GM12801 (cell line): ENCODE data around the gene TNK2.

Experiments
- CTCF ChIP-seq: IDR thresholded peaks from one replicate; pipeline ENCODE4 v1.5.1; 2011; ENCODE audit warnings: control low read depth; ENCODE audit not compliant: insufficient read length; ENCODE audit errors: extremely low read depth

The TNK2 gene

DNA sequence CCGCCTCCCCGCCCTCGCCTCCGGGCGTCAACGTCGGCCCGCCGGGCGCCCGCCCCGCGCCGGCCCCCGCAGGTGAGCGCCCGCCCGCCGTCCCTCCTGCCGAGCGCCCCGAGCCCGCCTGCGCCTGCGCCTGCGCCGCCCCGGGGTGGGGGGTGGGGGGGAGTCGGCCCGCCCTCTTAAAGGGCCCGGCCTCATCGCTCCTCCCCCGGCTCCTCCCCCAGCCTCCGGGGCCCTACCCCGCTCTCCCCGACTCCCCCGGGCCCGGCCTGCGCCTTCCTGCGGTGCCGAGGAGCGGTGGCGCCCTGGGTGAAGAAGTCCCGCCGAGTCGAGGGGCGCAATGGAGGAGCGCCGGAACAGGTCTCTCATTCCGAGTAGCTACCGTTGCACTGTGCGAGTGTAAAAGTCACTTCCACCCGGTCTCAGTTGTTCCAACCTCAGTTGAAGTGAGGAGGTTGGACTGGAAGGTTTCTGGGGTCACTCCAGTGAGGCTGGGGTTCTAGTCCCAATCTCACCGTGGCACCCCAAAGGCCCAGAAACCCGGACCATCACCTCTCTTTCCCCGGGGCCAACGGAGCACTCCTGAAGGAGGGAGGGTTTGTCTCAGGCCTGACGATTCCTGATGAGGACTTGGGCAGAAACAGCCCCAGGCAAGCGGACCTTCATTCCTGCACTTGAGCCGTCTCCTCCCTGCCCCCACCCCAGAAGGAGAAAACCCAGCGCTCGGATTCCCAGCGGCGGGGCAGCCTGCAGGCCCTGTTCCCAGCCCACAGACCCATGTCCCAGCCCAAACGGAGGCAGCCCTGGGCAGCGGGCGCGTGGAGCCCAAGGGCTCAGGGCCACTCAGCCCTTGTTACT, 1.5 kb upstream of the TNK2 start:
- TF ChIP-seq CTCF = no peak

- TF ChIP-seq CTCF = no peak
Observed at GRCh38 chr3:195908694-195909581, 587 bp upstream of the TNK2 start.

DNA sequence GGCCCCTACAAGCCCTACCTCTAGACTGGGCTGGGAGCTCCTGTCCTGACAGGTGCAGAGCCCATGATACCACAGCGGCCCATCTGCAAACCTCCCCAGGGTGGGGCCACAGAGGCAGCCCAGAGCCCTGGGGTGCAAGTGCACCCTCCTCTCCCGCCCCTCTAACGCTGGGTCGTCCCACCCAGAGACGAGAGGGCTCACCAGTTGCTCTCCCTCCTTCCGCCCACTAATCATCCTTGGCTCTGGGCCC, 742 bp downstream of the TNK2 start:
- TF ChIP-seq CTCF = no peak

DNA sequence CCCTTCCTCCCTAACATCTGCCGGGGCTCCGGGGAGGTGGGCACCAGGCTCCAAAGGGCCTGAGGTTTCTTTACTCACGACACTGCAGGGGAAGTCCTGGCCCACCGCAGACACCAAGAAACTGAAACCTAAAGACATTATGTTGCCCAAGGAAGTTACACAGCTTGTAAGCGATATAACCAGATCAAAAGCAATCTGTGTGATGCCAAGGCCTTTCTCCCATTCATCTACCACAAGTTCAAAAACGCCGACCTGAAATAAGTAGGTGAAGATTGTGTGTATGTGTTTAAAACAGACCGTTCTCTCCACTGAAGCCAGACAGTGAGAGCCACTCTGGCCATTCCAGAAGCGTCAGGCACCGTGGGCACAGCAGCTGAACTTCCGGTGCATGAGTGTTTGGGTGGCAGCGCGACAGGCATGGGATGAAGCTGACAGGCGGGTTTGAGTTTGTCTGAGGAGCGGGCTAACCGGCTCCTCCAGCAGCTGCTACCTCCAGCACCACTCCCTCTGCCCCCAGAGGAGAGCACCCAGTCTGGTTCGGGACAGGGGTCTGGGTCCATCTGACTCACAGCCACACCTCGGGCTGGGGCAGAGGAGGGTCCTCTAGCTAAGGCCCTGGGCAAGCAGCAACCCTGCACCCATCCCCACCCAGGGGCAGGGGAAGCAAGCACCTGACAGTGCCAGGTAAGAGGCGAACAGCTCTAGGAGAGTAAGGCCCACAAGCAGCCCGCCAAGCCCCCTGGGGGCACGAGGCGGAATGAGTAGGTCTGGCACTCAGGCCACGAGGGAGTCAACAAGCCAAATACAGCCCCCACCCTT, 1.3 kb downstream of the TNK2 start:
- TF ChIP-seq CTCF = no peak

- TF ChIP-seq CTCF = no peak
Observed at GRCh38 chr3:195905970-195906864, 2.1 kb downstream of the TNK2 start.

DNA sequence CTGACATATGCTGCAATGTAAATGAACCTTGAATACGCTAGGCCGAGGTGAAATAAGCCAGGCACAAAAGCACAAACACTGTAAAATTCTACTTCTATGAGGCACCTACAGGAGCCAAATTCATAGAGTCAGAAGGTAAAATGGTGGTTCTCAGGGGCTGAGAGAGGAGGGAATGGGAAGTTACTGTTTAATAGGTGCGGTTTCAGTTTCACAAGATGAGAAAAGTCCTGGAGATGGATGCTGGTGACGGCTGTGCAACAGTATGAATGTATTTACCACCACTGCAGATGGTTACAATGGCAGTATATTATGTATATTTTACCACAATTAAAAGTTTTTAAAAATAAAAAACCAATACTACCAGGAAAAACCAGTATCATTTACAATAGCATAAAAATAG, 4.0 kb downstream of the TNK2 start:
- TF ChIP-seq CTCF = no peak
